Gastroesophageal sphincter (tissue), 4 donors: ENCODE data around the gene DIAPH3. TPM values are rescaled to one million over a fixed set of nuclear protein-coding genes. Genes with fewer than 3 reads are reported as not detected.

ENCODE experiments used
- ATAC-seq: fragments of 150-250 bp; one replicate; pipeline ENCODE4 v1.9.1; 2016; ENCODE audit warnings: mild to moderate bottlenecking, moderate library complexity
- H3K27ac ChIP-seq, 4 donors: fragments of 200-600 bp; sonication (generic) in 3 of 4; 1 replicate in 3 of 4; 2 replicates in 1 of 4; pipeline ENCODE4 v1.5.1; 2016 to 2019
- H3K27me3 ChIP-seq: fragments of 200-600 bp; sonication (generic); one replicate; pipeline ENCODE4 v1.5.1; 2019
- H3K36me3 ChIP-seq, 2 donors: fragments of 200-600 bp; sonication (generic); one replicate each; pipeline ENCODE4 v1.5.1; 2019; ENCODE audit warnings: control low read depth in 1 of 2
- H3K4me1 ChIP-seq, 3 donors: fragments of 200-600 bp; sonication (generic); 1 replicate in 2 of 3; 2 replicates in 1 of 3; pipeline ENCODE4 v1.5.1; 2016 to 2019; ENCODE audit warnings: control low read depth in 2 of 3
- H3K4me3 ChIP-seq, 2 donors: fragments of 200-600 bp; sonication (generic); one replicate each; pipeline ENCODE4 v1.5.1; 2019; ENCODE audit warnings: mild to moderate bottlenecking in 1 of 2, moderate library complexity in 1 of 2
- H3K9me3 ChIP-seq, 3 donors: fragments of 200-600 bp; sonication (generic); one replicate each; pipeline ENCODE4 v1.5.1; 2017 to 2019; ENCODE audit warnings: control low read depth in 2 of 3
- CTCF ChIP-seq, 4 experiments: fragments of 200-600 bp in 2 of 4; fragments of 450-650 bp in 2 of 4; sonication (generic) in 1 of 4; IDR thresholded peaks; one replicate each; pipeline ENCODE4 v1.5.1; 2017 to 2019; ENCODE audit warnings: antibody characterized with exemption in 4 of 4, mild to moderate bottlenecking in 2 of 4, moderate library complexity in 2 of 4
- EP300 ChIP-seq: sonication (generic); formaldehyde crosslinking; IDR thresholded peaks from one replicate; pipeline ENCODE4 v1.6.1; 2017; ENCODE audit warnings: antibody characterized with exemption, mild to moderate bottlenecking
- POLR2A ChIP-seq, 2 donors: fragments of 450-650 bp; IDR thresholded peaks; one replicate each; pipeline ENCODE4 v1.6.1; 2017; ENCODE audit warnings: antibody characterized with exemption in 2 of 2, mild to moderate bottlenecking in 2 of 2, moderate library complexity in 1 of 2
- POLR2AphosphoS5 ChIP-seq: sonication (generic); formaldehyde crosslinking; IDR thresholded peaks from one replicate; pipeline ENCODE4 v1.6.1; 2017; ENCODE audit warnings: antibody characterized with exemption
- WGBS, 2 donors: methylation state at CpG; one replicate each; pipeline ENCODE4 v1.1.5; 2018; ENCODE audit warnings: low coverage in 1 of 2; 5-methylcytosine and 5-hydroxymethylcytosine counted together
- total RNA-seq, 4 donors: library from RNA; depleted of rRNA; stranded (reverse); fragments of >200 nt; gene quantifications; one replicate each; pipeline ENCODE4 v1.1.0, GENCODE V29; 2016

The DIAPH3 gene
- total RNA-seq, 4 donors from 2014 or later: 0.13 to 1.7 (median 0.49) TPM; not detected in 1

DNA sequence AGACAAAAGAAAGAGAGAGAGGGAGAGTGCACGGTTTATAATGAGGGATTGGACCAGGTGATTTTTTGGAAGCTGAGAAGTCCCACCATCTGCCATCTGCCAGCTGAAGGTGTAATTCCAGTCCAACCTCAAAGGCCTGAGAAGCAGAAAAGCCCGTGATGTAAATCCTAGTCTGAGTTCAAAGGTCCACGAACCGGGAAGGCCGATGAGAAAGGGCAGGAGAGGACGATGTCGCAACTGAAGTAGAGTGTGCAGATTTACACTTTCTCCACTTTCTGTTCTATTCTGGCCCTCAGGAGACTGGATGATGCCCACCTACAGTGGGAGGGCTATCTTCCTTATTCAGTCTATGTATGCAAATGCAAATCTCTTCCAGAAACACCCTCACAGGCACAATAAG is 500.0 kb downstream of the DIAPH3 start:
- TF ChIP-seq POLR2AphosphoS5 (no peak), POLR2A (IDR thresholded peaks at IDR 0.05) (no peak), CTCF (IDR thresholded peaks at IDR 0.05) (no peak), EP300 (no peak)
- no peaks in the 10 kb centered on the region for H3K27me3 ChIP-seq
- no peak overlapping the region for H3K4me3 ChIP-seq
- no peak overlapping the region for H3K27ac ChIP-seq
- no peak for ATAC-seq
- H3K36me3 ChIP-seq: no peaks in the 10 kb centered on the region
- H3K9me3 ChIP-seq: no peaks in the 10 kb centered on the region
- peaks cover 2 to 25% (median 4%) of the 10 kb centered on the region in 3 donors for H3K4me1 ChIP-seq
- WGBS, 2 donors: 96 to 98% methylated on average over 7 of the region's 7 CpGs

- no peaks in the 10 kb centered on the region for H3K36me3 ChIP-seq
- no peak for TF ChIP-seq POLR2A (IDR thresholded peaks at IDR 0.05)
- no peak for TF ChIP-seq EP300
- TF ChIP-seq POLR2AphosphoS5: no peak
- no peaks in the 10 kb centered on the region for H3K27me3 ChIP-seq
- no peaks in the 10 kb centered on the region for H3K9me3 ChIP-seq
- 88 to 93% methylated on average over 5 of the region's 5 CpGs for WGBS, 2 donors
- no peak for ATAC-seq
- peaks cover 0 to 11% (median 2%) of the 10 kb centered on the region in 3 donors for H3K4me1 ChIP-seq
- H3K4me3 ChIP-seq: no peak overlapping the region
- H3K27ac ChIP-seq: no peak overlapping the region
Observed at GRCh38 chr13:59660582-59660981, 503.1 kb downstream of the DIAPH3 start.

DNA sequence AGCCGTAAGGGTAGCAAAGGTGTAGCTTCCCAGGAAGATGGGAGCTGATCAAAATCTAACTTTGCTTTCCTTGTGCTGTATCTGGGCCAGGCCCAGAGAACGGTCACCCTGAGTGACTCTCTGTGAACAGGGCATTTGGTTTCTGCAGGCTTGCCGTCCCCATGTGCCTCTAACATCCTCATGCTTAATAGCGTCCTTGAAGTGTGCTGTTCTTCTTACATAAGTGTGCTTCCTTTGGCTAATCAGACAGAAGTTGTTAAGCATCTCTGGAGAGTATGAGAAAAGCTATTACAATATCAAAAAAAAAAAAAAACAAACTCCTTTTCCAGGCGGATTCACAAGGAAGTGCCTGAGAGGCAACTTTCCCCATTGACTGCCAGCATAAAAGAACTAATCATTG is 503.7 kb downstream of the DIAPH3 start:
- WGBS, 2 donors: 79 to 89% methylated on average over 4 to 5 of the region's 5 CpGs
- no peak for ATAC-seq

GRCh38 chr13:59658738-59659330 is 504.9 kb downstream of the DIAPH3 start:
- 89 to 93% methylated on average over 4 to 5 of the region's 6 CpGs for WGBS, 2 donors
- ATAC-seq: no peak

More for the DNA sequence above, 503.7 kb downstream of the DIAPH3 start:
- Histone ChIP-seq H3K27me3 (no peaks in the 10 kb centered on the region), H3K4me1 (peaks cover 0 to 5% (median 0%) of the 10 kb centered on the region in 3 donors), H3K27ac (no peak overlapping the region), H3K4me3 (no peak overlapping the region), H3K36me3 (no peaks in the 10 kb centered on the region), H3K9me3 (no peaks in the 10 kb centered on the region)
- TF ChIP-seq POLR2AphosphoS5 (no peak), CTCF (IDR thresholded peaks at IDR 0.05) (no peak), EP300 (no peak), POLR2A (IDR thresholded peaks at IDR 0.05) (no peak)

GRCh38 chr13:59658027-59658737 is 505.5 kb downstream of the DIAPH3 start:
- H3K9me3 ChIP-seq: no peaks in the 10 kb centered on the region
- whole genome bisulfite sequencing, 2 donors: 94 to 98% methylated on average over 8 to 9 of the region's 12 CpGs
- H3K27ac ChIP-seq: no peak overlapping the region
- ATAC-seq: no peak
- no peak for TF ChIP-seq EP300
- no peak for TF ChIP-seq POLR2AphosphoS5
- TF ChIP-seq POLR2A (IDR thresholded peaks at IDR 0.05): no peak
- TF ChIP-seq CTCF (IDR thresholded peaks at IDR 0.05): no peak
- no peak overlapping the region for H3K4me3 ChIP-seq
- no peaks in the 10 kb centered on the region for H3K4me1 ChIP-seq
- H3K27me3 ChIP-seq: no peaks in the 10 kb centered on the region
- H3K36me3 ChIP-seq: no peaks in the 10 kb centered on the region

More at GRCh38 chr13:59658738-59659330, 504.9 kb downstream of the DIAPH3 start:
- H3K36me3 ChIP-seq: no peaks in the 10 kb centered on the region
- no peaks in the 10 kb centered on the region for H3K27me3 ChIP-seq
- H3K27ac ChIP-seq: no peak overlapping the region
- no peaks in the 10 kb centered on the region for H3K9me3 ChIP-seq
- no peaks in the 10 kb centered on the region for H3K4me1 ChIP-seq
- no peak overlapping the region for H3K4me3 ChIP-seq
- no peak for TF ChIP-seq POLR2A (IDR thresholded peaks at IDR 0.05)
- TF ChIP-seq CTCF (IDR thresholded peaks at IDR 0.05): no peak
- no peak for TF ChIP-seq EP300
- TF ChIP-seq POLR2AphosphoS5: no peak
